Ramos (cell line): ENCODE measurements around the gene LRRC42.
"Not testable (repeated sequence)": the region's sequence is repeated elsewhere in the genome, so short reads cannot be mapped to it uniquely, and the experiment has no call there.

Experiments used
- in situ Hi-C: fragments of 300-500 bp; cut with MboI; formaldehyde crosslinking; loops from one replicate; pipeline ENCODE4 v1.14.3; 2022; ENCODE audit warnings: low sequenced_read_pairs; ENCODE audit not compliant: unreplicated experiment

LRRC42 gene

DNA sequence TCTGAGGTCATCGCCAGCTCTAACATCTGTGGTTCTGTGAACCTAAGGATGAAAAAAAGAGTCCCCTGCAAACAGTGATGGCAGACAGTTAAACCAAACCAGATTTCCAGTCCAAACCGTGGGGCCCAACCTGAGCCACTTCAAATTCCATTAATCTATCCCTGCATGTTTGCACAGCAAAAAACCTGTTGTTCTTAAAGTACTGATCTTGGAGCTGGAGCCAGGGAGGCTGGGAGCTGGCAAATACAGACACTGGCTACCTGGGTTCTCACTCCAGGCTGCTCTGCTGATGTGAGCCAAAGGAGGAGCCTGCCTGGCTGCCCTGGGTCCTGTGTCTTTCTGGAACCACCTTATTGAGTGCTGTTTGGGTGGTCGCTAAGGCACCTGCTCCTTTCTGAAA, 55.4 kb downstream of the LRRC42 start:
- in situ Hi-C loops: no loop called here

DNA sequence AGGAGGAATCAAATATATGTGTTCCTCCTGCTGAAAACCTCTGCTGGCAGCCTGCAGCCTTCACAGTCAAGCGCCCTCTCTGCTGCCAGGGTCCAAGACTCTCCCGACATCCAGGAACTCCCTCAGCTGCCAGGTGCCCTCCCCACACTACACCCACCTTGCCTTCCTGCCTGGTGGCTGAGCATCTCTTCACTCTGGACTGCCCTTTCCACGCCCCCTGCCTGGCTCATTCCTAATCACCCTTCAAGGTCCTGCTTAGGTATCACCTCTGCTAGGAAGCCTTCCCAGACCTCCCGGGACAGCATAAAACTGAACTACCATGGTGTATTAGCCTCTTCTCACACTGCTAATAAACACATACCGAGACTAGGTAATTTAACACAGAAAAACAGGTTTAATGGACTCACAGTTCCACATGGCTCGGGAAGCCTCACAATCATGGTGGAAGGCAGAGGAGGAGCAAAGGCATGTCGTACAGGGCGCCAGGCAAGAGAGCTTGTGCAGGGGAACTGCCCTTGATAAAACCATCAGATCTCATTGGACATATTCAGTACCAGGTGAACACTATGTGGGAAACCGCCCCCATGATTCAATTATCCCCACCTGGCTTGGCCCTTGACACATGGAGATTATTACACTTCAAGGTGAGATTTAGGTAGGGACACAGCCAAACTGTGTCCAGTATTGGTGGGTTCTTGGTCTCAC, 56.5 kb downstream of the LRRC42 start:
- in situ Hi-C loops: no loop called here

DNA sequence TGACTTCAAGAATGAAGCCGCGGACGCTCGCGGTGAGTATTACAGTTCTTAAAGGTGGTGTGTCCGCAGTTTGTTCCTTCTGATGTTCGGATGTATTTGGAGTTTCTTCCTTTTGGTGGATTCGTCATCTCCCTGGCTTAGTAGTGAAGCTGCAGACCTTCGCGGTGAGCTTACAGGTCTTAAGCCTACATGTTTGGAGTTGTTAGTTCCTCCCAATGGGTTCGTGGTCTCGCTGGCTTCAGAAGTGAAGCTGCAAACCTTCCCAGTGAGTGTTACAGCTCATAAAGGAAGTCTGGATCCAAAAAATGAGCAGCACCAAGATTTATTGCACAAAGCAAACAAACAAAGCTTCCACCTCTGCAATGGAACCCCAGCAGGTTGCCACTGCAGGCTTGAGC, 57.1 kb downstream of the LRRC42 start:
- in situ Hi-C loops: no loop called here

DNA sequence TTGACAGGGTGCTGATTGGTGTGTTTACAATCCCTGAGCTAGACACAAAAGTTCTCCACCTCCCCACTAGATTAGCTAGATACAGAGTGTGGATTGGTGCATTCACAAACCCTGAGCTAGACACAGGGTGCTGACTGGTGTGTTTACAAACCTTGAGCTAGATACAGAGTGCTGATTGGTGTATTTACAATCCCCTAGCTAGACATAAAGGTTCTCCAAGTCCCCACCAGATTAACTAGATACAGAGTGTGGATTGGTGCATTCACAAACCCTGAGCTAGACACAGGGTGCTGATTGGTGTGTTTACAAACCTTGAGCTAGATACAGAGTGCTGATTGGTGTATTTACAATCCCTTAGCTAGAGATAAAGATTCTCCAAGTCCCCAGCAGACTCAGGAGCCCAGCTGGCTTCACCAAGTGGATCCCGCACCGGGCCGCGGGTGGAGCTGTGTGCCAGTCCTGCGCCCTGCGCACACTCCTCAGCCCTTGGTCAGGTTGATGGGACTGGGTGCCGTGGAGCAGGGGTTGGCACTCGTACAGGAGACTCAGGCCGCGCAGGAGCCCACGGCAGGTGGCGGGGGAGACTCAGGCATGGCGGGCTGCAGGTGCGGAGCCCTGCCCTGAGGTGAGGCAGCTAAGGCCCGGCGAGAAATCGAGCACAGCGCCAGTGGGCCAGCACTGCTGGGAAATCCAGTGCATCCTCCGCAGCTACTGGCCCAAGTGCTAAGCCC, 57.8 kb downstream of the LRRC42 start:
- in situ Hi-C loops: not testable (repeated sequence)

DNA sequence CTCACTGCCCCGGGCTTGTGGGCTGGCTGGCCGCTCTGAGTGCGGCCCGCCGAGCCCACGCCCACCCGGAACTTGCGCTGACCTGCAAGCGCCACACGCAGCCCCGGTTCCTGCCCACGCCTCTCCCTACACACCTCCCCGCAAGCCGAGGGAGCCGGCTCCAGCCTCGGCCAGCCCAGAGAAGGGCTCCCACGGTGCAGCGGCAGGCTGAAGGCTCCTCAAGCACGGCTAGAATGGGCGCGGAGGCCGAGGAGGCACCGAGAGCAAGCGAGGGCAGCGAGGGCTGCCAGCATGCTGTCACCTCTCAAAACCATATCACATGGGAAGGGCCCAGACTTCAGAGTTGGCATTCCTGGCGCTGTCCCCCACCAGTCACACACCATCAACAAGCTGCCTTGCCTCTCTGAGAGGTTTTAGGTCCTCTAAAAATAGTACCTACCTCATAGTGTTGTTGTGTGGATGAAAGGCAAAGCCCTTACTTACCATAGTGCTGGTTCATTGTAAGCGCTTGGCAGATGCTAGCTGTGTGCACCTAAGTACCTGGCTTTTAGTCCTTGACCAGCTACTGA, 58.4 kb downstream of the LRRC42 start:
- in situ Hi-C loops: no loop called here

DNA sequence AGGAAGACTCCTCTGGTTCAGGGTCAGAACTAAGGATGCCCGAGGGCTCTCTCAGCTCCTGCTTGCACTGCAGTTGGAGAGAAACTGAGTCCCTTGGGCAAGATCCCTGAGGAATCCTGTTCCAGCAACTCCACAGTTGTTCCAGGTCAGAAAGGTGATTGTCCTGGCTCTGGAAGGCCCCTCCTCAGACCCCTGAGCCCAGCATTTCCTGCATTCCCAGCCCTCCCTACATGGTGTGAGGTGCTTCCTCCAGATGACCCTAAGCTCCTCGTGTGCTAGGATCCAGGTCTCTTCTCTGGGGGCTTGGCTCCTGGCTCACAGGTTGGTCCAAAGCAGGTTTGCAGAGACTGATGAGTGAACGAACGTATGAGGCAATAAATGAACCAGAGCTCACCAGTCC, 60.4 kb downstream of the LRRC42 start:
- in situ Hi-C loops: no loop called here

DNA sequence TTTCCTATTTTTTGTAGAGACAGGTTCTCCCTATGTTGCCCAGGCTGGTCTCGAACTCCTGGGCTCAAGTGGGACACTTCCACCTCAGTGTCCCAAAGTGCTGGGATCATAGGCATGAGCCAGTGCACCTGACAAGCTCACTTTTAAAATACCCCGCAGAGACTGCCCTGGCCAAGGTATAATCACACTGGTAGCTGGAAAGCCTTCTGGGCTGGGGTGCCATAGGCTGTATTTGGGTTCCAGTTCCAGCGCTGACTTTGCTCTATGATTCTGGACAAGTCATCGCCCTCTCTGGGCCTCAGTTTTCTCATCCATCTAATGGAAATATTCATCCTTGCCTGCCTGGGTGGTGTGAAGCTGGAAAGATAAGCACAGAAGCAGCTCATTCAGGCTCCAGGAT, 61.5 kb downstream of the LRRC42 start:
- in situ Hi-C loops: no loop called here

DNA sequence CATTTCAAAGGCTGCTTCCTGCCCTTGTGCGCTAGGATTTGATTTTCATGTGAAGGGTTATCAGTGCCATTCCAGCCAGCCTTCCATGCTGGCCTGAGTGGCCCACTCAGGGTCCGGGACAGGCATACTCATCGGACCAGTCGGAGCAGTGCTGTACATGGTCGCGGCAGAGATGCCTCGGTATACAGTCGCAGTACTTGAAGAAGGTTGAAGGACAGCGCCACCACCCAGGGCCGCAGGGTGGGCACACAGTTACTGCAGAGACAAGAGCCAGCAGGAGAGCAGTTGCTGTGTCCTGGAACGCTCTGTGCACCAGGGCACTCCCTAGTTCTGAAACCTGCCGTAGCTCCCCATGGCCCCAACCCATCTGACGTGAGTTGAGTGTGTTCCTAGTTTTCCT, 62.7 kb downstream of the LRRC42 start:
- in situ Hi-C loops: no loop called here

DNA sequence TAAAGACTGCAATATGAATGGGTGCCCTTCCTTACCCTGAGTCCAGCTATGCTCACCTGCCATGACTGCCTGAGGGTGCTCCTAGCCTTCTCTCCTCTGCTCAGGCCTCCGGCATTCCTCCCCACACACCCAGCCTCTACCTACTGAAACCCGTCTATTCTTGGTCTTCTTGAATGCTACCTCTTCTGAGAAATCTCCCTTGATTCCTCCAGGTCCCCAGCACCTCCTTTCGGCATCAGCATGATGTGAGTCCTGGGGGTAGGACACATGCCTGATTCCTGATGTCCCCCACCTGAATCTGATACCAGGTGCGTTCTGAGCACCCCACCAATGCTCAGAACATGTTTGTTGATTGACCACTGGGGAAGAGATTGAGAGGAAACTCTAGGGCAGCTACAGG, 63.3 kb downstream of the LRRC42 start:
- in situ Hi-C loops: no loop called here

DNA sequence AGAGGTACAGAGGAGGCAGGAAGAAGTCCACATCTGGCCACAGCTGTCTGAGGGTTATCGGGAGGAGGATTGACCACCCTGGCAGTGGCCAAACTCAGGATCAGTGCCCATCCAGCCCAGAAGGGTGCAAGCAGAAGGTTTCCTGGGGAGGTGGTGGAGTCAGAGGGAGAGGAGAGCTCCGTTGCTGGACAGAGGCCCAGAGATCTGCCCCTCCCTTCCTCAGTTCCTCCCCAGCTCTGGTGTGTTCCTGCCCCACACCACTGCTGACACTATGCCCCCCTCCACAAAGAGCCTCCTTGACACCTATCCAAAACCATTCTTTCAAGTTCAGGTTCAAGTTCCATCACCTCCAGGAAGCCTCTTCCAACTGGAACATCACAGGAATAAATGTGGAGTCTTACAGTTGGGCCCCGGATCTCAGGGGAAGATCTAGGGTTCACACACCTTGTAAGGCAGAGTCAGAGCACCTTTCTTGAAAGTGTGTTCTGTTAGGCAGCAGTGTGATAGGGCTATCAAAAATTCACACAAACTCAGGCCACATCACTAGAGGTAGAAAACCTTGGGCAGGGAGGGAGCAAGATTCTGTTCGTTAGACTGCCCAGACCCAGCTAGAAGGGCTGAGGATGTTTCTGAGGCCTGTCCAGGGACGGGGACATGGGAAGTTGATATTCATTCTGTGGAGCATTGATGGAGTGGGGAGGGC, 64.4 kb downstream of the LRRC42 start:
- in situ Hi-C loops: no loop called here

DNA sequence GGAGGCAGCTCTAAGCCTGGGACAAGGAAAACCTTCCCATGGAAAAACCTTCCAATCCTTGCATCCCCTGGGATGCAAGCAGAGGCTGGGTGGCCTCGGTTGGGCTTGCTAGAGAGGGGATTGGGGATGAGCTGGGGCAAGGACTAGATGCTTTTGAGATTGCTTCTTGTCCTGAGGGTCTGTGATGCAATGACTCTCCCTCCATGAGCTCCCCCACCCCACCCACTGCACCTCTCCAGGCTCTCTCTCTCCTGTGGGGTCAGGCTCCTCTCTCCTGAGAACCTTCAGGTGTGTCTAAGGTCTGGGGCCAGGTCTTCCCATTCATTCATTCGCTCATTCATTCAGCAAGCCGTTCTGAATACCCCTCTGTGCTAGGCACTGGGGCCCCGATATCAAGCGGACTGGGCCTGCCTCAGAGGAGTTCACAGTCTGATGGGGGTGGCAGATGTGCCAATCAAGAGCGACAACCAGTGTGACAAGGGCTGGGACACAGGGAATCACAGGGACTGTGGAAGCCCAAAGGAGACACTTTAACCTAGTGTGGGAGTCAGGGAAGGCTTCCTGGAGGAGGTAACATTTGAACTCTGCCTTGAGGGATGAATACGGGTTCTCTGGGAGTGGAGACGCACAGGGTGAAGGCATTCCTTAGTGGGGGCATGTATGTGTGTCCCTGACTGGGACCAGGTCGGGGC, 65.3 kb downstream of the LRRC42 start:
- in situ Hi-C loops: no loop called here

DNA sequence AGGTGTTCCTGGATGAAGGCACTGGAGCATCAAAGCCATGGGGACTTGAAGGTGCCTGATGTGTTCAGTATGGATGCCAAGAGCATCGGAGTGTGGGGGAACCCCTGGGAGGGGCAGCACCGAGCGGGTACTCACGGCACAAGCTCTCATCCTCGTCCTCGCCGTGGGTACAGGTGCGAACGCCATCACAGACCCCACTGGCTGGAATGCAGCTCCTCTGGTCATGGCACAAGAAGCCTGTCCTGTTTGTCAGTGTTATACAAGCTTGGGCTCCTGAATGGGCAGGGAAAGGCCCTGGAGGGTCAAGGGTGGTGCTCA, 65.8 kb downstream of the LRRC42 start:
- in situ Hi-C loops: no loop called here

DNA sequence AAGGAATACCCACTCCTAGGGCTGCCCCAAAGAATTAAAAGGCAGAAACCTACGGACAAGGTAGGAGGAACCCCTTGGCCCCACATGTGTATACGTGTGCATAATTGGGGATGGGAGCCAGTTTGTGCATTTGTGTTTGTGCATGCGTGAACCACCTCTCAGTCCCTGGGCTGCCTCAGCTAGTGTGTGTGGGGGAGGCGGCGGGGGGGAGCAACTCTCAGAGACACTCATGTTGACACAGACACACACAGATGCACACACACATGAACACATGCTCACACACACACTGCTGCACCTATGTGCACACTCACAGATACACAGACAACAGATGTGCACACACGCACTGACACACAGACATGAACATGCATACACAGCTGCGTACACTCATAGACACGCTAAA, 66.7 kb downstream of the LRRC42 start:
- in situ Hi-C loops: no loop called here

DNA sequence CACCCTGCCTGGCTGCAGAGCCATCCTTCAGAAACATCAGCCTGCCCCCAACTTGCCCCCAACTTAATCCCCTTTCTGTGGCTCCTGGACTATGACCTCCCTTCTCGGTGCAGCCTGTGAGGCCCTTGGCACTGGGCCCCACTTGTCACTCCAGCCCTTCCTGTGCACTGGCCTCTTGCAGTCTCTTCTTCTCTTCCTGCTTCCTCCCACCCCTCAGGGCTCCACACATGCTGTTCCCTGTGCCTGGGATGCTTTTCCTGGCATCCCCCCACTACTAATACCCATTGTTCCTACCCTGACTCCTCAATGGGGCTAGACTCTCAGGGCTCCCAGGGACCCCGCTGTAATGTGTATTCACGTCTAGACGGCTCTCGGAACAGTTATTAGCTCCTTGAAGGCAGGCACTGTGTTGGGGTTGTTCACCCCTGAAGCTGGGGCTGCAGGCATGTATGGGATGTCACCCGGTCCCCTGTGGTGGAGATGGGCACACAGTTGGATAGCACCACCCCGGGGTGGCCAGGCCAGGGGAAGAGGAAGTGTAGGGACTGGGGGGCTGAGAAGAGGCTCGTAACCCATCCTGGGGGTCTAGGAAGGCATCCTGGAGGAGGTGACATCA, 67.4 kb downstream of the LRRC42 start:
- in situ Hi-C loops: no loop called here

DNA sequence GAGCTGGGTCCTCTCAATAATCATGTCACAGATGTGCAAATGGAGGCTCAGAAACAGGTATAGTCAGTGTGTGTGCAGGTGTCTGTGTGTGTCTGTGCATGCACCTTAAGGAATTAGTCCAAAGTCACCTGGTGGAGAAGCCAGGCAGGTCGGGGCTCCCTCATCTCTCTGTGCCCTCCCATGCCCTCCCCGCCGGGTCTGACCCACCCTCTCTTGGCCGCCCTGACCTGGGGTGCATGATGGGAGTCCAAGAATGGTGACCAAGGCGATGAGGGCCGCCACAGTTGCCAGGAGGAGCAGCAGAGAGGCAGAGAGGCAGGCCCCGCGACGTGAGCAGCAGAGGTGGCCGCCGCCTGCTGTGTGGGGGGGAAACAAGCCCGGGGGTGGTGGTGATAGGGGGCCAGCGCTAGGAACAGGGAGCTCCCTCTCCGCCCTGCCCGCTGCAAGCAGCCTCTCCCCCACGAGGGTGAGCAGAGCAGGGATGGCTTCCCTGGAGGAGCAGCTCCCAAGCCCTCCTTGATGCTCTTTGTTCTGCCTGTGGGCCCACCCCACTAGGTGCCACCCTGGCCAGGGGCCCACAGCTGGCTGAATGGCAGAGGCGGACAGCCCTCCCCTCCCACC, 68.0 kb downstream of the LRRC42 start:
- in situ Hi-C loops: no loop called here

DNA sequence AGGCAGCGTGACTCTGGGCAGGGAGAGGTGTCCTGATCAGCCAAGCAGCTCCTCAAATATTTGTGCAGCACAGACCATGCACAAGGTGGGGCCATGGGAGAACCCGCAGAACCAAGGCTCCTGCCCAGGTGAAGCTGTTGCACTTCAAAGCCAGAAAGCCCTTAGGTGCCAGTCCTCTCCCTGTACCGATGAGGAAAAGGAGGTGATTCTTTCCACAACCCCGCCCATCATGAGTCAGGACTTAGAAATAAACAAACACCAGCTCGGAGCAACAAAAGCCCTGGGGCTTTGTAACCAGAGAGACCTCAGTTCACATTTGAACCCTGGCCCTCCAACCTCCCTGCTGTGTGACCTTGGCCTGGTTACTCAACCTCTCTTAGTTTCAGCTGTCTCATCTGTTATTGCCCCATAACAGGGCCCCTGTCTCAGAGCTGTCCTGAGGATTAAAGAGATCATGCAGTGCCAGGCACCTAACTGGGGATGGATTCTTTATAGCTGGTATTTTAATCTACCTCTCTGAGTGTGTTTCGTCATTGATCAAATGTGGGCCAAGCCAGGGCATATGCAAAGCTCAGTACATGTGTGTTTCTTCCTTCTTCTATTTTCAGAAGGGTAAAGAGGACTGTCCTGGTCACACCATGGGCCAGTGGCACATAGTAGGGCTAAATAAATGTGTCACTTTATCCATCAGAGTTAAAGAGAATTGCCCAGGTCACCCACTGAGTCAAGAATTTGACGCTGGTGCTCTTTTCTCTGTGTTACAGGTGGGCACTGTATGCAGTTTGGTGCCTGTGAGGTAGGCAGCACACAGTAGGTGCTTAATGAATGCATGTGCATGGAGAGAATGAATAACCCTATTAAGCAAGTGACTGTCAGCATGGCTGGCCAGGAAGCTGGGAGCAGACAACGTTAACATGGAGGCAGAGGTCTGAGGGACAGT, 70.5 kb downstream of the LRRC42 start:
- in situ Hi-C loops: no loop called here
